ENCODE measurements around the gene ATP9B.

ATP9B gene

GRCh38 chr18:79410731-79411613, 341.8 kb downstream of the ATP9B start:
- DNase-seq (ENCODE audit: low read depth), result no peak

GRCh38 chr18:79411614-79412526, 342.7 kb downstream of the ATP9B start:
- no peak for DNase-seq (ENCODE audit: low read depth)

DNA sequence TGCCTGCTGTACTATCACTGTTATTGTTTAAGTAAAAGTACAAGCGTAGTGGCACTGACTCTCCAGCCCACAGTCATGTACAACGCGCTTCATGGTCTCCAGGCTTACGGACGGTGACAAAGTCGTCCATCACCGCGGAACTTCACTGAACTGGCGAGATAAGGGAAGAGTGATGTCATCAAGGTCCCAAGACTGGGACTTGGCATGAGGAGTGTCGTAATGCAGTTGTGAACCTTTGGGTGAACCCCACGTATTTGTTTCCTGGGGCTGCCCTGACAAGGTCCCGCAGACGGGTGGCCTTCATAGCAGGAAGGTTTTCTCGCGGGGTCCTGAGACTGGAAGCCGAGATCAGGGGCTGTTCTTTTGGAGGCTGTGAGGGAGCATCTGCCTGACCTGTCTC, 343.8 kb downstream of the ATP9B start:
- DNase-seq (ENCODE audit: low read depth), result no peak

- DNase-seq (ENCODE audit: low read depth), result no peak
These were observed 344.2 kb downstream of the ATP9B start for GRCh38 chr18:79413426-79413825.

DNA sequence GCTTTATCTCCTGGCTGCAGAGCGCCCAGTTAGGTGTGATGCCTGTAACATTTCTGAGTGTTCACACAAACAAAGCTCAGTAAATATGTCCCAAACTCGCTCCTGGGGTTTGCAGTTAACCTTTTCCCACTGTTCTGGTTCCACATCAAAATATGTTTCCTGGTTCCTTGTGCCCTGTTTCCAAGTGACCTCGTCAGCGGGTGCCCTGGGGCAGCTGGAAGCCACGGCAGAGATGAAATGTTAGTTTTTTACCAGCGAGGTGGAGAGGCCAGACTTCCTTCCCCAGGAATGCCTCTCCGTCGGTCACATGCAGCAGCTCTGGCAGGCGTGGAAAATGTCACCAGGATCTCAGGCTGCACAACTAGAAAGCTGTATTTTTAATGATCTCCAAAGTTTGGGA, 344.7 kb downstream of the ATP9B start:
- no peak for DNase-seq (ENCODE audit: low read depth)

DNA sequence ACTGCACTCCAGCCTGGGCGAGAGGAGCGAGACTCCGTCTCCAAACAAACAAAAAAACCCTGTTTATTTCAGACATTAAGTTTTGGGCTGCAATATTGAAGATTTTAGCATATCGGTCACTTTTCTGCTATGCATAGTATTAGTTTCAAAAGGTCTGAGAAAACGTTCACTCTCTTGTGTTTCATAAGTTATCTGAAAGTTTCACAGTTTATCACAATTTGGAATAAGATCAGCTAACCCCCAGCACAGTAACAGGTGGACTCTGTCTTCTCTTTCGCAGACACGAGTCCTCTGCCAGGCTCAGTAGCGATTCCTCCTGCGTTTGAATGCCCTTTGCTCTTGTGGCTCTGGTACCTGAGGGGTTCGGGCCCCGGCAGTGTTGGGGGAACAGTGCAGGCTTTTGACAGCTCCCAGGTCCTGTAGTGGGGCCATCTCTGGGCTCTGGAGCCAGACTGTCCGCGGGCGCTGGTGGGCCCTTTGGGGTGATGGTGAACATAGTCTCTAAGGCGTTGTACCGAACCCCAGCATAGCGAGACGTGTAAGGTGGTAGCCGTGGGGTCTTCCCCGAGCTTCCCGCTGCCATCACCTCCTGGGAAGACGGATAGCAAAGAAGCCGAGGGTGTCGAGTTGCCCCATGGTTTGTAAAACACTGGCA, 347.0 kb downstream of the ATP9B start:
- no peak for DNase-seq (ENCODE audit: low read depth)

DNA sequence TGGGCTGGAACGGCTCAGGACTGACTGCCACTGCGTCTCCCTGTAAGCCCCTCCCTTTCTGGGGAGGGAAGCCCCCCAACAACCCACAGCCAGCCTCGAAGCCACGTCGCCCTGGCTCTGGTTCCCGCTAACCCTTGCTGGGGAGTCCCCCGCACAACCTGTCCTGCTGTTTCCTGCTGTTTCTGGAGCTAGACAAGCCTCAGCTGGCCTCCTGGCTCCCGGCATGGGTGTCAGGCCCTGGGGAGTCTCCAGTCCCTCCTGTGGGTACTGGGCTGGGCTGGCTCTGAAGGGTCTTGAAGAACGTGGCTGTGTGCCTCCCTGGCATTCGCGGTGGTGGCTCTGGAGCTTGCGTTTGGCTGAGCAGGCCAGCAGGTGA, 347.5 kb downstream of the ATP9B start:
- DNase-seq (ENCODE audit: low read depth), result no peak

GRCh38 chr18:79418236-79418635, 349.0 kb downstream of the ATP9B start:
- DNase-seq (ENCODE audit: low read depth), result no peak

DNA sequence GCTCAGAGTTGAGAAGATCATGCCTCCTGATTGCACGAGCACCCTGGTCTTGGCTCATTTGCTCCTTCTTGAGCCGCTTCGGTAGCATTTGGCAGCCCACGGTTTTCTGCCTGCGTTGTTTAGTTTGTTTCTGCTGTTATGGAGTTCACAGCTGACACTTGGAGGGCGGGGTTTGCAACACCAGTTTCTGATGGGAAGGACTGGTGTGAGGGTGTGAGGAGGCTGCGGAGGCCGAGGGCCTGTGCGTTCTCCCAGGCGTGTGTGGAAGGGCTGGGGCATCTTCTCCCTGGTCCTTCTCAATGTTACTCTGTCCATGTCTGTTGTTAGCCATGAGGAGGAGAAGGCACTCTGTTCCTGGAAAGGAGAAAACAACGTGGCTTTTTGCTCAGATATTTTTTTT, 349.4 kb downstream of the ATP9B start:
- DNase-seq (ENCODE audit: low read depth), result no peak

DNA sequence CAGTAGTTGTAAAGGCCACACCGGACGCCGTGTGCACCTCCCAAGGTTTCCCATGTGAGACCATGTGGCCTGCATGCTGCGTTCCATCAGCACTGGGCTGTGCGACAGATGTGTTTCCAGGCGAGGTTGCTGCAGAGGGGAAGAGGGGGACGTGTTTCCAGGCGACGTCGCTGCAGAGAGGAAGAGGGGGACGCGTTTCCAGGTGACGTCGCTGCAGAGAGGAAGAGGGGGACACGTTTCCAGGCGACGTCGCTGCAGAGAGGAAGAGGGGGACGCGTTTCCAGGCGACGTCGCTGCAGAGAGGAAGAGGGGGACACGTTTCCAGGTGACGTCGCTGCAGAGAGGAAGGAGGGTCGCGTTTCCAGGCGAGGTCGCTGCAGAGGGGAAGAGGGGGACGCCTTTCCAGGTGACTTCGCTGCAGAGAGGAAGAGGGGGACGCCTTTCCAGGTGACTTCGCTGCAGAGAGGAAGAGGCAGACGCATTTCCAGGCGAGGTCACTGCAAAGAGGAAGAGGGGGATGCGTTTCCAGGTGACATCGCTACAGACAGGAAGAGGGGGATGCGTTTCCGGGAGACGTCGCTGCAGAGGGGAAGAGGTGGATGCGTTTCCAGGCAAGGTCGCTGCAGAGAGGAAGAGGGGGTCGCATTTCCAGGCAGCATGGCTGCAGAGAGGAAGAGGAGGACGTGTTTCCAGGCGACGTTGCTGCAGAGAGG, 351.0 kb downstream of the ATP9B start:
- no peak for DNase-seq (ENCODE audit: low read depth)

DNA sequence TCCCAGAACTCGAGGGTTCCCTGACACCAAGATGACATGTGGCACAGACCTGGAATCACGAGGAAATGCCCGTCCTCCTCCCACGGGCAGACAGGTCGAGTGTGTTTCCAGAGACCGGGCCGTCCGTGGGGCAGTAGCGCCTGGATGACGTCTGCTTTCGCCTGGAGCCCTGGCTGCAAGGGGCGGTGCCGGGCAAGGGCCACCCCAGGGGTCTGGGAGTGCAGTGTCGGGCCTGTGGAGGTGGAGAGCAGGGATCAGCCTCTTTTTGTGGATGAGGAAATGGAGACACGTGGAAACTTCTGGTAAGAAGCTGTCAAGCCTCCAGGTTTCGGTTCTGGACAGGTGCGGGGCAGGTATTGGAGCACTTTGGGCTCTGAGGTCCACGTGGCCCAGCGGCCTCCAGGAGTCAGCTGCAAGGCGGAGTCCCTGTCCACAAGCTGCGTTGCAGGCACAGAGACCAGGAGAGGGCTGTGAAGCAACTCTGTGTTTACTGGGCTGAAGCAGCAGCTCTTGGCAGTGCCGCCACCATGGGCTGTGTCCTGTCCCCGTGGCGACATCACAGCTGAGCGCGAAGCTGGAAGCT, 352.2 kb downstream of the ATP9B start:
- DNase-seq (ENCODE audit: low read depth), result no peak

- DNase-seq (ENCODE audit: low read depth), result no peak
These were observed 353.0 kb downstream of the ATP9B start for GRCh38 chr18:79422022-79422782.

DNA sequence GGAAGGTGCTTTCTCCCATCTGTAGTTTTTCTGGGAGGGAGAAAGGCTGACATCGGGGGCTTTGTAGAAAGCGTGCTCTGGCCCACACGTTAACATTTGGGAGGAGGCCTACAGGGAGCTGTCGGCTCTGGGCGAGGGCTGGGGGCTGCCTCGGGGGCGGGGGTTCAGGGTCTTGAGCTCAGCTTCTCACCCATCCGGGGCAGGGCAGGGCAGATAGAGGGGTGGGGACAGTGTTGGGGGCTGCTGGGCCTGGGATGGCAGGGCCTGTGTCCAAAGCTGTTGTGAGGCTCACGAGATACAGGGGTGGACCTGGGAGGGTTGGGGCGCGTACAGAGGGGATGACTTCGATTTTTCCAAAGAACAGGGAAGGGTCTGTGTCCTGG, 353.6 kb downstream of the ATP9B start:
- no peak for DNase-seq (ENCODE audit: low read depth)

DNA sequence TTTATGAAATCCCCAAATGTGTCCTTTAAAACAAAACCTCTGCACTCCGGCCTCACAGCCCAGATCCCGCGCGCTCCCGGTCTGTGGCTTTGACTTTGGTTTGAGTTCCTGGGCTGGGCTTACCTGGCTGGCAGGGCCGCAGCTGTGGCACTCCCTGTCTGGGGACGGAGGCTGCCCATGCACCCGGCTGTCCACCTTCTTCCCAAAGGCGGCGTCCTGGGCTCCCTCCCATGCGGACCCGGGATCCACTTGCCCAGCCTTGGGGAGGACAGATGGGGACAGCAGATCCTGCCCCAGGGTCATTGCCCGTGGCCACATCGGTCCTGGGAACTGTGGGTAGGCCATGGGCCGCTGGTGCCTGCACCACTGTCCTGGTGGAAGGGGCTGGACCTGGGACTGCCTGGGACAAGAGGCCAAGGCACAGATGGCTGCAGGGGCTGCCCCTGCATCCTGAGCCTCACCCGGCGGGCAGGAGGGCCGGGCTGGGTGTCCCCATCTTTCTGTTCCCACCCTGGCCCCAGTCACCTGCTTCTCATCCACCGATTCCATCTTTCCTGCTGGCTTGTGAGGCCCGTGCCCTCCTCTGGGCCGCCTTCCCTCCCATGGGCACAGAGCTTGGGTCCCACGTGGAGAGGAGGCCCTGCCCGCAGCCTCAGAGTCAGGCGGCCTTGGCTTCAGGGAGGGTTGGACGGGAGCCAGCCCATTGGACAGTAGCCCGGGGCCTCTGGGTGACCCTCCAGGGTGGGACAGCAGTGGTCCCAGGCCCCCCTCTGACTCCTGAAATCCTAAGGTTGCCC, 354.2 kb downstream of the ATP9B start:
- no peak for DNase-seq (ENCODE audit: low read depth)

DNA sequence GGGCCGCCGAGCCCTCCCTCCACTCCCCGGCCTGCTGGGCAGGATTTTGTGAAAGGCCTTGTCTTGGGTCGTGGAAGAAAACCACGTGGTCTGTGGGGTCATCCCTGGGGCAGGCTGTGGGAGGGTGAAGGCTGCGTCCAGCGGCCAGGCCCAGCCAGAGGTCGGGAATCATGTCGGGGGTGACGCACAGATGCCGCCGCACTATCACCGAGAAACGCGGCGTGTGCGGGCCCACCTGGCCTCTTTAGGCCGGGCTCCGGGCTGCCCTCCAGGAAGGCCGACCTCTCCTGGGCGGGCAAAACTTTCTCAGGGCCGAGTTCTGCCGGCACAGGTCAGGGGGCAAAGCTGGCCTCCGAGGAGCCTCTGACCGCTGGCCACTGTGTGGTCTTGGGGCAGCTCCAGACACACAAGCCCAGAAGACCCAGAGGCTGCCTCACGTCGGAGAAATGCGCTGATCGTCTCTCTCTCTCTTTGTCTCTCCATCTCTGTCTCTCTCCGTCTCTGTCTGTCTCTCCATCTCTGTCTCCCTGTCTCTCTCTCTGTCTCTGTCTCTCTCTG, 354.9 kb downstream of the ATP9B start:
- DNase-seq (ENCODE audit: low read depth), result no peak

DNA sequence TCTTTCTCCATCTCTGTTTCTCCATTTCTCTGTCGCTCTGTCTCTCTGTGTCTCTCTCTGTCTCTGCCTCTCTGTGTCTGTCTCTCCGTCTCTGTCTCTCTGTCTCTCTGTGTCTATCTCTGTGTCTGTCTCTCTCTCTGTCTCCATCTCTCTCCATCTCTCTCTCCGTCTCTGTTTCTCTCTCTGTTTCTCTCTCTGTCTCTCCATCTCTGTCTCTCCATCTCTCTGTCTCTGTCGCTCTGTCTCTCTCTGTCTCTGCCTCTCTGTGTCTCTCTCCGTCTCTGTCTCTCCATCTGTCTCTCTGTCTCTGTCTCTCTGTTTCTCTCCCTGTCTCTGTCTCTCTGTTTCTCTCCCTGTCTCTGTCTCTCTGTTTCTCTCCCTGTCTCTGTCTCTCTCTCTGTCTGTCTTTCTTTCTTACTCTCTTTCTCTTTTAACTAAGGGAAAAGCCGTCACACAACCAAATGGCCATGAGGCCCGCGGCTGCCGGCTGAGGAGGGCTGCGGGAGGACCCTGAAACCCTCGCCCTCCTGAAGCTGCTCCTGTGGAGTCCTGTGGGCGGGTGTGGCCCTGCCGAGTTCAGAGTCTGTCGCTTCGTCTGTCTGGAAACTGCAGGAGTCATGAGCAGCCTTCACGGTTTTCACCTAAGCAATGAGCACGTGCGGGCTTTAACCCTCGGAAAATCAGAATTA, 355.8 kb downstream of the ATP9B start:
- no peak for DNase-seq (ENCODE audit: low read depth)

DNA sequence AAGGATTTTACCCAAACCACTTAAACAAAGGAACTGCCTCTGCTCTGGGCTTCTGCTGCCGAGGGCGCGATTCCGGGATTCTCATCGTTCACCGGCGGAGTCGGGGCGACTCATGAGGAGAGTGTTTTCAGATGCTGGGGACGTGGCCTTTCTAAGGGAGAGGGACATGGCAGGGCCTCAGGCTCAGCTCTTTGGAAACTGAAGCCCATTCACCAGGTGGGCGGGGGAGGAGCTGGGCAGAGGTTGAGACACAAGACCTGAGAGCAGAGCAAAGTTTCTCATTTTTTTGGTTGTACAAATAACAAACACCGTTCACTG, 356.3 kb downstream of the ATP9B start:
- DNase-seq (ENCODE audit: low read depth), result no peak

GRCh38 chr18:79426376-79427300, 357.4 kb downstream of the ATP9B start:
- no peak for DNase-seq (ENCODE audit: low read depth)
